ENCODE measurements around the gene CTLA4. TPM values are rescaled to one million over a fixed set of nuclear protein-coding genes. Genes with fewer than 3 reads are reported as not detected.
A peak's percentile ranks its signal among the peaks of the same experiment; 100 is the strongest.

CTLA4 gene
- total and polyA plus RNA-seq, 7 donors: 0.10 TPM; not detected in 6

- no peak overlapping the region for H3K4me3 ChIP-seq
- H3K9me3 ChIP-seq: no peaks in the 10 kb centered on the region
- H3K27me3 ChIP-seq (ENCODE audit: insufficient read depth in 3 of 3, low read length in 2 of 3): no peaks in the 10 kb centered on the region
- H3K27ac ChIP-seq: no peak overlapping the region
- intact Hi-C loops (cut with DNase I): no loop called here
- TF ChIP-seq CTCF (IDR thresholded peaks at IDR 0.05): no peak
- WGBS, 3 donors: 97 to 98% (median 97%) methylated on average over 5 of the region's 5 CpGs
- DNase-seq: no peak
- H3K36me3 ChIP-seq (ENCODE audit: insufficient read depth in 1 of 2, low read depth in 1 of 2): no peaks in the 10 kb centered on the region
- H3K4me1 ChIP-seq: no peaks in the 10 kb centered on the region
- no peak for ATAC-seq
Measured at GRCh38 chr2:203841654-203842053, 25.9 kb upstream of the CTLA4 start.

DNA sequence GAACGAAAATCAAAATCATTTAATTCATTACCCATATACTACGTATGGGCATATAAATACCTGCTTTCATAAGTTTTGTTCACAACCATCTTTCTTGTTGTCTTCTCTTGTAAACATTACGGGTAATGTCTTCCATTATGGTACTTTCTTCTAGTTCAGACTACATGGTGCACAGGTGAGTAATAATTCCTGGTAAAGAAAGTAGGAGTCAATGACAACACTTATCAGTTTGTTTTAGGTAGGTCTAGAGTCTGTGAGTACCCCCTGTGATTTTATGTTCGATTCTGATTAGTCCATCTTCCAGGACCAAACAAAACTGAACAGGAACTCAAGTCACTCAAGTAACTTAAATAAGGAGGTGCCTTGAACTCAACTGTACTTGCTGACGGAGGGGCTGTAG is 25.2 kb upstream of the CTLA4 start:
- no peak overlapping the region for H3K27ac ChIP-seq
- TF ChIP-seq CTCF (IDR thresholded peaks at IDR 0.05): no peak
- no peak overlapping the region for H3K4me3 ChIP-seq
- H3K36me3 ChIP-seq (ENCODE audit: insufficient read depth in 1 of 2, low read depth in 1 of 2): no peaks in the 10 kb centered on the region
- no peak for DNase-seq
- ATAC-seq: no peak
- no peaks in the 10 kb centered on the region for H3K4me1 ChIP-seq
- no peaks in the 10 kb centered on the region for H3K27me3 ChIP-seq (ENCODE audit: insufficient read depth in 3 of 3, low read length in 2 of 3)
- H3K9me3 ChIP-seq: no peaks in the 10 kb centered on the region
- intact Hi-C loops (cut with DNase I): no loop called here
- WGBS, 3 donors: 76 to 85% (median 84%) methylated on average over 5 of the region's 5 CpGs

DNA sequence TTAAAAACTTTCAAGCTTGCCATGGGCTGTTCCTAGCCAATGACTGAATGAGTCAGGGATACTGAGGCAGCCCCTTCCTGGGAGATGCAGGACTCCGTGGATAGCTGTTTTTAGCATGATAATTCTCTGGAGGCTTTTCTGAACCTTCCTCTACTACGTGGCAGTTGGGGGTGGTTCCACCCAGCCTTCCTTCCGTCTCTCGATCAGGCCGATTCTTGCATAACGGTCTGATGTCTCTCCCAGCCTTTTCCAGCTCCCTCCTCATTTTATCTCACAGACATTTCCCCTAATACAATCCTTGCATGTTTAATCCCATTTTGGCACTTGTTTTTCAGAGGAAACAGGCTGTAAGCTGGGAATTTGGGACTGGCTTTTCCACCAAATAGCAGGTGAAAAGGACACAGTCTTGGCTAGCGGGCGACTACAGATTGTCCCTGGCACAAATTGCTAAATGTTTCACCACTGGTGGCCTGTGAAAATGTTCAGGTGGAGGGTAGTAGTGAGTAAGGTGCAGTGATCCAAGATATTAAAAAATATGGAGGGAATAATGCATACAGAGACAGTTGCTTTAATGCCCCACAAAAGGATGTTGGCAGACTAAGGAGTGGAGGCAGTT is 21.0 kb upstream of the CTLA4 start:
- Histone ChIP-seq H3K9me3 (no peaks in the 10 kb centered on the region), H3K27me3 (ENCODE audit: insufficient read depth in 3 of 3, low read length in 2 of 3) (no peaks in the 10 kb centered on the region), H3K36me3 (ENCODE audit: insufficient read depth in 1 of 2, low read depth in 1 of 2) (no peaks in the 10 kb centered on the region), H3K4me1 (no peaks in the 10 kb centered on the region), H3K4me3 (no peak overlapping the region), H3K27ac (no peak overlapping the region)
- TF ChIP-seq CTCF (IDR thresholded peaks at IDR 0.05): no peak
- DNase-seq (peak in 1 of 2 donors; percentile 71), ATAC-seq (peak in 2 of 4 donors; percentile 27 to 56)
- intact Hi-C loops (cut with DNase I): no loop called here
- WGBS, 3 donors: 31 to 52% (median 32%) methylated on average over 8 of the region's 8 CpGs

DNA sequence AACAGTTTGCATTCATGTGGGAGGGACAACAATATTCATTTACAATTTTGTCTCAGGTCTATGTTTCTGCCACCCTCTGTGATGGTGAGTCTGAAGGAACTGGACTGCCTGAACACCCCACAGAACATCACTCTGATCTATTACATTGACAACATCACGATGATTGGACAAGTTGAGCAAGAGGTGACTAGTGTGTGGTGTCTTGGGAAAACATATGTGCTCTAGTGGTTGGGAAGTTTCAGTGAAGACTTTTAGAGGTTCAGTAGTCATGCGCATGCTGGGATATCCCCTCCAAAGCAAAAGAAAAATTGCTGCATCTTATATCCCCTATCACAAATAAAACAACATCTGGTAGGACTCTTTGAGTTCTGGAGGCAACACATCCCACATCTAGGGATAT is 18.6 kb upstream of the CTLA4 start:
- TF ChIP-seq CTCF (IDR thresholded peaks at IDR 0.05): no peak
- Histone ChIP-seq H3K4me3 (no peak overlapping the region), H3K27me3 (ENCODE audit: insufficient read depth in 3 of 3, low read length in 2 of 3) (no peaks in the 10 kb centered on the region), H3K9me3 (no peaks in the 10 kb centered on the region), H3K27ac (no peak overlapping the region), H3K36me3 (ENCODE audit: insufficient read depth in 1 of 2, low read depth in 1 of 2) (no peaks in the 10 kb centered on the region), H3K4me1 (no peaks in the 10 kb centered on the region)
- no peak for ATAC-seq
- no peak for DNase-seq
- intact Hi-C loops (cut with DNase I): no loop called here
- WGBS, 3 donors: 50 to 86% (median 83%) methylated on average over 2 of the region's 2 CpGs

GRCh38 chr2:203852760-203853159 is 14.8 kb upstream of the CTLA4 start:
- intact Hi-C loops (cut with DNase I): no loop called here
- DNase-seq (no peak), ATAC-seq (no peak)
- Histone ChIP-seq H3K4me3 (no peak overlapping the region), H3K4me1 (no peaks in the 10 kb centered on the region), H3K9me3 (no peaks in the 10 kb centered on the region), H3K27me3 (ENCODE audit: insufficient read depth in 3 of 3, low read length in 2 of 3) (no peaks in the 10 kb centered on the region), H3K27ac (no peak overlapping the region), H3K36me3 (ENCODE audit: insufficient read depth in 1 of 2, low read depth in 1 of 2) (no peaks in the 10 kb centered on the region)
- no peak for TF ChIP-seq CTCF (IDR thresholded peaks at IDR 0.05)
- 92 to 97% (median 93%) methylated on average over 2 of the region's 2 CpGs for WGBS, 3 donors
